ENCODE data around the gene ARMH1. TPM values are rescaled to one million over a fixed set of nuclear protein-coding genes. Genes with fewer than 3 reads are reported as not detected.

Gene ARMH1
- total RNA-seq, 4 donors from 2014 or later, result 0.26 to 0.75 (median 0.54) TPM

GRCh38 chr1:44652445-44653106, 21.9 kb upstream of the ARMH1 start:
- Histone ChIP-seq H3K27me3 (no peaks in the 10 kb centered on the region), H3K4me1 (peaks cover 0 to 8% (median 2%) of the 10 kb centered on the region in 4 donors), H3K27ac (replicated peaks in 1 of 4) (peak overlapping the region; percentile 2 to 31 (median 25)), H3K4me3 (no peak overlapping the region), H3K9me3 (no peaks in the 10 kb centered on the region), H3K36me3 (peaks cover 21 to 63% (median 55%) of the 10 kb centered on the region in 4 donors)
- TF ChIP-seq POLR2AphosphoS5 (IDR thresholded peaks at IDR 0.05) (no peak), EP300 (IDR thresholded peaks at IDR 0.05) (no peak)
- TF ChIP-seq, protein P1, sequence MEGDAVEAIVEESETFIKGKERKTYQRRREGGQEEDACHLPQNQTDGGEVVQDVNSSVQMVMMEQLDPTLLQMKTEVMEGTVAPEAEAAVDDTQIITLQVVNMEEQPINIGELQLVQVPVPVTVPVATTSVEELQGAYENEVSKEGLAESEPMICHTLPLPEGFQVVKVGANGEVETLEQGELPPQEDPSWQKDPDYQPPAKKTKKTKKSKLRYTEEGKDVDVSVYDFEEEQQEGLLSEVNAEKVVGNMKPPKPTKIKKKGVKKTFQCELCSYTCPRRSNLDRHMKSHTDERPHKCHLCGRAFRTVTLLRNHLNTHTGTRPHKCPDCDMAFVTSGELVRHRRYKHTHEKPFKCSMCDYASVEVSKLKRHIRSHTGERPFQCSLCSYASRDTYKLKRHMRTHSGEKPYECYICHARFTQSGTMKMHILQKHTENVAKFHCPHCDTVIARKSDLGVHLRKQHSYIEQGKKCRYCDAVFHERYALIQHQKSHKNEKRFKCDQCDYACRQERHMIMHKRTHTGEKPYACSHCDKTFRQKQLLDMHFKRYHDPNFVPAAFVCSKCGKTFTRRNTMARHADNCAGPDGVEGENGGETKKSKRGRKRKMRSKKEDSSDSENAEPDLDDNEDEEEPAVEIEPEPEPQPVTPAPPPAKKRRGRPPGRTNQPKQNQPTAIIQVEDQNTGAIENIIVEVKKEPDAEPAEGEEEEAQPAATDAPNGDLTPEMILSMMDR (IDR thresholded peaks at IDR 0.05), result peak; percentile 93 to 98 (median 97)
- intact Hi-C loops (cut with DNase I), result loop anchor here (2.0 to 10.0 kb wide), 2 partner anchors 44 to 438 kb away; partner anchors contain the start of gene DMAP1
- DNase-seq (ENCODE audit: extremely low spot score), result no peak
- WGBS, result 47% methylated on average over 7 of the region's 7 CpGs

- peaks cover 0 to 8% (median 2%) of the 10 kb centered on the region in 4 donors for H3K4me1 ChIP-seq
- no peak for DNase-seq (ENCODE audit: extremely low spot score)
- intact Hi-C loops (cut with DNase I), result loop anchor here (2.0 to 10.0 kb wide), 2 partner anchors 45 to 439 kb away; partner anchors contain the start of gene DMAP1
- H3K4me3 ChIP-seq, result no peak overlapping the region
- WGBS, result 52% methylated on average over 8 of the region's 11 CpGs
- H3K36me3 ChIP-seq, result peaks cover 21 to 56% (median 49%) of the 10 kb centered on the region in 4 donors
- H3K27ac ChIP-seq (replicated peaks in 1 of 4), result no peak overlapping the region
- no peaks in the 10 kb centered on the region for H3K27me3 ChIP-seq
- no peak for TF ChIP-seq POLR2AphosphoS5 (IDR thresholded peaks at IDR 0.05)
- TF ChIP-seq, protein P1 (IDR thresholded peaks at IDR 0.05), result peak in 2 of 3 experiments; percentile 1 to 3
- H3K9me3 ChIP-seq, result no peaks in the 10 kb centered on the region
Observed at GRCh38 chr1:44653107-44653964, 21.2 kb upstream of the ARMH1 start.

DNA sequence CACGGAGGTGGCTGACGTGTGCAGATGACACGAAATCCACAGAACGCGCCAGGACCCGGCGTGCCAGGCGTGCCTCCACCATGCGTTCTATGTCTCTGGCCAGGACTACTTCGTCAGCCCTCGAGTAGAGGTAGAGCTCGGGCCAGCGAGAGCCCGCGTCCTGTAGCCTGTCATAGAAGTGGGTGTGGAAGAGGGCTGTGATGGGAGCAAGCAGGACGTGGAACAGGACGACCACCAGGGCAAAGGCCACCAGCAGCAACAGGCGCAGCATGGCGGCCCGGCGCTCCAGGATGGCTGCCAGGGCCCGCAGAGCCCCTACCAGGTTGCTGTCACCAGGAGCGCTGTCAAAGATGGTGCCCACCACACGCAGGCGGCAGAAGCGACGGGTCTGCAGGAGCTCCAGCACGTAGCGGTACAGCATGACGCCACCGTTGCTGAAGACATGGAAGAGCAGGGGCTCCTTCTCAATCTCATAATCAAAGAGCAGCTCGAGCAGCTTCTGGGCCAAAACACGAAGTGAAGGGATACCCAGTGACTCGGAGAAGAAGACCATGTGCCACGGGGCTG, 19.8 kb upstream of the ARMH1 start:
- Histone ChIP-seq H3K4me1 (peaks cover under 1 to 8% (median 2%) of the 10 kb centered on the region in 4 donors), H3K9me3 (no peaks in the 10 kb centered on the region), H3K27ac (replicated peaks in 1 of 4) (no peak overlapping the region), H3K36me3 (peaks cover 17 to 48% (median 39%) of the 10 kb centered on the region in 4 donors), H3K4me3 (no peak overlapping the region), H3K27me3 (no peaks in the 10 kb centered on the region)
- WGBS, result 92% methylated on average over 28 of the region's 35 CpGs
- intact Hi-C loops (cut with DNase I), result loop anchor here (10.0 kb wide), 1 partner anchor 440 kb away; the partner anchor contains the start of gene DMAP1
- TF ChIP-seq, protein P1 (IDR thresholded peaks at IDR 0.05), result no peak
- TF ChIP-seq EP300 (IDR thresholded peaks at IDR 0.05), result no peak
- TF ChIP-seq POLR2A (IDR thresholded peaks at IDR 0.05; ENCODE audit: low read depth), result no peak
- no peak for TF ChIP-seq POLR2AphosphoS5 (IDR thresholded peaks at IDR 0.05)
- DNase-seq (ENCODE audit: extremely low spot score), result no peak

DNA sequence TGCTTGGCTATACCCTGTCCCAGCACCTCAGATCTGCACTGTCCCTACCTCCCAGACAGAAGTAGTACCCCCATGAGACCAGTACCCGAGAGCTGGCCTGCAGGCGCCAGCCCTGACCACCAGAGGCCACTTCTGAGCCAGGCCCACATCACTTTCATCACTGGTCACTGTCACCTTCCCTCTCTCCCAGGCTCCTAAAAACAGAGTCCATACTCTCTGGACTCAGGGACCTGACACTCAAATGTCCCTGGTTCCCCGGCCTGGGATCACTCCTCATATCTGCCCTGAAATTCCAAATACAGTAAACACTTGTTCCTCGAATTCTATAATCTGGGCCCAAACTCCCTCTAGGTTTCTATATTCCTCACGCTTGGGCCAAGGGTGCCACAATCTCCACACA, 18.9 kb upstream of the ARMH1 start:
- peaks cover 6 to 16% (median 10%) of the 10 kb centered on the region in 4 donors for H3K4me1 ChIP-seq
- TF ChIP-seq, protein P1 (IDR thresholded peaks at IDR 0.05), result peak; percentile 48 to 64 (median 57)
- no peak for TF ChIP-seq POLR2AphosphoS5 (IDR thresholded peaks at IDR 0.05)
- no peak overlapping the region for H3K27ac ChIP-seq (replicated peaks in 1 of 4)
- H3K27me3 ChIP-seq, result no peaks in the 10 kb centered on the region
- no peak for DNase-seq (ENCODE audit: extremely low spot score)
- peaks cover 8 to 39% (median 30%) of the 10 kb centered on the region in 4 donors for H3K36me3 ChIP-seq
- H3K4me3 ChIP-seq, result no peak overlapping the region
- WGBS, result 63% methylated on average over 5 of the region's 5 CpGs
- no peaks in the 10 kb centered on the region for H3K9me3 ChIP-seq
- intact Hi-C loops (cut with DNase I), result loop anchor here (10.0 kb wide), 1 partner anchor 441 kb away; the partner anchor contains the start of gene DMAP1
